ENCODE measurements around the gene SDC3.

SDC3 gene

DNA sequence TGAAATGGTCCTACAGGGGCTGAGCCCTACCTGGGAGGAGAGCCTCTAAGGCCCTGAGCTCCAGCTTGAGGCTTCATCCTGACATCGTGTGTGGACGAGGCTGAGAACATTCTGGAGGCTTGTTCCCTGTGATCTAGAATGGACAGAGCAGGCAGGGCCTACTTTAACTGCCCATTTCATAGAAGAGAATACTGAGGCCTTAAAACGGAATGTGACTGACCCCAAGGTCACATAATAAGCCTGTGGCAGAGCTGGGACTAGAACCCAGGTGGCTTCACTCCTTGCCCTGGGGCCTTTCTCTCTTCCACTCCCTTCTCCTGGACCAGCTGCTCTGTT, 6.0 kb upstream of the SDC3 start:
- no peak for TF ChIP-seq ZFX (IDR thresholded peaks at IDR 0.05; ENCODE audit: borderline replicate concordance)
- TF ChIP-seq, protein P1, sequence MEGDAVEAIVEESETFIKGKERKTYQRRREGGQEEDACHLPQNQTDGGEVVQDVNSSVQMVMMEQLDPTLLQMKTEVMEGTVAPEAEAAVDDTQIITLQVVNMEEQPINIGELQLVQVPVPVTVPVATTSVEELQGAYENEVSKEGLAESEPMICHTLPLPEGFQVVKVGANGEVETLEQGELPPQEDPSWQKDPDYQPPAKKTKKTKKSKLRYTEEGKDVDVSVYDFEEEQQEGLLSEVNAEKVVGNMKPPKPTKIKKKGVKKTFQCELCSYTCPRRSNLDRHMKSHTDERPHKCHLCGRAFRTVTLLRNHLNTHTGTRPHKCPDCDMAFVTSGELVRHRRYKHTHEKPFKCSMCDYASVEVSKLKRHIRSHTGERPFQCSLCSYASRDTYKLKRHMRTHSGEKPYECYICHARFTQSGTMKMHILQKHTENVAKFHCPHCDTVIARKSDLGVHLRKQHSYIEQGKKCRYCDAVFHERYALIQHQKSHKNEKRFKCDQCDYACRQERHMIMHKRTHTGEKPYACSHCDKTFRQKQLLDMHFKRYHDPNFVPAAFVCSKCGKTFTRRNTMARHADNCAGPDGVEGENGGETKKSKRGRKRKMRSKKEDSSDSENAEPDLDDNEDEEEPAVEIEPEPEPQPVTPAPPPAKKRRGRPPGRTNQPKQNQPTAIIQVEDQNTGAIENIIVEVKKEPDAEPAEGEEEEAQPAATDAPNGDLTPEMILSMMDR (IDR thresholded peaks at IDR 0.05): no peak
- no peak overlapping the region for H3K27ac ChIP-seq

DNA sequence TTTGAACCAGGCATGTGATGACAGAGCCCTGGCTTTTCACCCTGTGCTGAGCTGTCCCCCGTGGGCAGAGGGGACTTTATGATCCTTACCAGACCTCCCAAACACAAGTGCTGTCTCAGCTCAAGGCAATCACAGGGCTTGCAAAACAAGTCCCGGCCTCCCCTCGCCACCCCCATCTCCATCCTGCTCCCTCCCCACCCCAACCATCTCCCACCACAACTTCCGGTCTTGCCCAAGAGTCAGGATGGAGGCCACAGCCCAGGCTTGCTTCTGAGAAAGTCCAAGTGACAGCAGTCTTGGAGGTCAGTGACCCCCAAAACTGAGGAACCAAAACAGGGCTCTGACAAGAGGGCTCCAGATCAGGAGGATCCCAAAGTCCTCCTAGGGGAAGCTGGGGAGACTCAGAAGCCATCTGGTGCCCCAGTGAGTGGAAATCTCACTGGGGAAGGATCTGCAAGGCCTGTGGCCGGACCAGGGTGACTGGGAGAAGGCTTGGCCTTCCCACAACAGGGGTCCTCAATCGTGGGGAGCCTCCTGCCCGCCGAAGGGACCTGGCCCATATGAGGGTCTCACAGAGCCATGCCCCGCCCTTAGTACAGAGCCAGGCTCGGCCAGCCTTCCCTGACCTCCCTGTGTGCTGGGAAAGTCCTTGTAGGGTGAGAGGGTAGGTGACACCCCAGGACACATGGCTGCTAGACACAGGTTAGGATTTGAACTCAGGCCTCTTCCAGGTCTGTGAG, 4.5 kb upstream of the SDC3 start:
- no peak overlapping the region for H3K27ac ChIP-seq
- TF ChIP-seq, protein P1 (IDR thresholded peaks at IDR 0.05): no peak
- TF ChIP-seq ZFX (IDR thresholded peaks at IDR 0.05; ENCODE audit: borderline replicate concordance): no peak

DNA sequence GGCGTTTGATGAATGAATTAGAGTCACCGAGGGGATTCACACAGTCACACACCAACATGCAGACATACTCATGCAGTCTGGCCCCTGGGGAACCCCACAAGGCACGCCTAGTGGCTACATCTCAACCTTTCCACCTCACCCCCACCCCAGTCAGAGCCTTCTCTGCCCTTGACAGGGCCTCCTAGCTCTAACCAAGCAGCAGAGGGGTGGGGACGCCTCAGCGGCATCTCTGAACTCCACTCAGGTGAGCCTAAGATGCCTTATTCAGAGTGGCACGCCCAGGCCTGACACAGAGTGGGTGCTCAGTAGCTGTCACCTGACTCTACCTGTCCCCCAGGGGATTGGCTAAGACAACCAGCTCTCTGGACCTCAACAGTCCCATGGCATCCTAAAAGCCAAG, 3.7 kb upstream of the SDC3 start:
- H3K27ac ChIP-seq: no peak overlapping the region
- no peak for TF ChIP-seq ZFX (IDR thresholded peaks at IDR 0.05; ENCODE audit: borderline replicate concordance)
- TF ChIP-seq, protein P1 (IDR thresholded peaks at IDR 0.05): no peak

DNA sequence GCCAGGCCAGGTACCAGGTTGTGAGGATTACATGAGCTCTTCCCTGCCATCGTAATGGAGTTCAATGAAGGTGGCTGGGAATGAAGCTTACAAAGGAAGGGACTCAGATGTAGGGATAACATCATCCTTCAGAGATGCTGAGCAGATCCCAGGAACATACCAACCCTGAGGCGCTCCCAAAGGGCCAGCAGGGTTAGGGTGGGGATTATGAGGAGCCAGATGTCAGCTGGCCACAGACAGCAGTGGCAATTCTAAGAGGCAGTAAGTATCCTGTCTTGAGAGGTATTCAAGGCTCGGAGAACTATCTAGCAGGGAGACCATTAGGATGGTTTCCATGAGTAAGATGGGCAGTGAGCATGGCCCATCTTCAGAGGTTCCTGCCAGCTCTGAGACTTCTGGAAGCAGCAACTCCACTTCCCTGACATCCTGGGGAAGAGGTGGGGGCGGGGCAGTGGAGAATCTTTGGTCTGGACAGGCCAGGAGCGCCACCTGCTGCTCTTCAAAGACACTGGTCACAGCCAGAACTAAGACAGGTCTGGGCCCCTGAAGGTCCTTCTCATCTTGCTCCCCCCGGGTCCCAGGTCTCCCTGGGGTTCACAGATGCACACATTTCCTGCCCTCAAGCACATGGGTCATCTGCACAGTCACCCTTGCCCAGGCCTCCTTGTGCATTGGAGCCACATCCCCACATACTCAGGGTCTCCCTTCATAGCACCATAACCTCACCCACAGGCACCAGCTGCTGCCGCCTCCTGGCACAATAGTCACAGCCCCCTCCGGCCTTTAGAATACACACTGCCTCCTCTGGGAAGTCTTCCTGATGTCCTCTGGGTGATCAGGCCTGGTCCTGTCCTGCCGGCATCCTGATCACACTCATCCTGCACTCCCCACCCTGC, 2.7 kb upstream of the SDC3 start:
- no peak for TF ChIP-seq ZFX (IDR thresholded peaks at IDR 0.05; ENCODE audit: borderline replicate concordance)
- TF ChIP-seq, protein P1 (IDR thresholded peaks at IDR 0.05): peak; percentile 89
- no peak overlapping the region for H3K27ac ChIP-seq

DNA sequence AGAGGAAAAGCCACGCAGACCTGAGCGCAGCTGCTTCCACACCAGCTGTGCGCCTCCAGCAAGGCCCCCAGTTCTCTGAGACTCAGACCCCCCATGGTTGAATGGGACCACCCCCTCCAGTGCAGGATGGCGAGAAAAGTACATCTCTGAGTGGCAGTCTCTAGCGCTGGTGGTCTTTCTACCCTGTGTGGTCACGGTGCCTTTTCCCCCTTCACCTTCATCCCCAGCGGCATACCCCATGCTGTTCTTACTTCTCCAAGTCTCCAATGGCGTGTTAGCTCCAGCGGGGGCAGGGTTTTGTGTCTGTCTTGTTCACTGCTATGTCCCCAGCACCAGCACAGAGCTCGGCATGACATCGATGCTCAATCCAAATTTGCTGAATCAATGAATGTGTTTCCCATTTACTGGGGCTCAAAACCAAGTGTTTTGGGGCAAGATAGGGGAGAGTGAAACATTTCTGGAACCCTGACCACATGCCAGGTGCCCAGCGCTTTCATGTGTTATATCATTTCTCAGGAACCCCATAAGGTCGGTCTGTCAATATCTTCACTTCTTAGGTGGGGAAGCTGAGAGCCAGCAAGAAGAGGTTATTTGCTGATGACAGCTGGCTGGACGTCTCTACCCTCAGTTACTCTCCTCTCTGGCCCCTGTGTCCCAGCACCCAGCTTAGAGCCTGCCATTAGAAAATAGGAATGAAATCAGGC, 959 bp upstream of the SDC3 start:
- H3K27ac ChIP-seq: peak overlapping the region; percentile 43
- TF ChIP-seq ZFX (IDR thresholded peaks at IDR 0.05; ENCODE audit: borderline replicate concordance): no peak
- TF ChIP-seq, protein P1 (IDR thresholded peaks at IDR 0.05): no peak

DNA sequence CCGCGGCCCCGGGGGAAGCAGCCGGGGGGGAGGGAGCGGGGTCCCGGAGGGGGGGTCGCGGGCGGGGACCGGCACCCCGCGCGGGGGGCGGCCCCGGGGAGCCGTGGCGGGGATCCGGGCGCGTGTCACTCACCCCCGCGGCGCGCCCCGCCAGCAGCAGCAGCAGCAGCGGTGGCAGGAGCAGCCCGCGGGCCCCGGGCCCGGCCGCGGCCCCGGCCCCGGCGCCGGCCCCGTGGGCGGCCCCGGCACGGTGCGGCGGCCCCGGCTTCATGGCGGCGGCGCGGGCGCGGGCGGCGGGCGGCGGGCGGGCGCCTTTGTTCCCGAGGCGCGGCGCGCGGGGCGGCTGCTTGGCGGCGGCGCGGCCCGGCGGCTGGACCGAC, 252 bp downstream of the SDC3 start:
- no peak overlapping the region for H3K27ac ChIP-seq
- TF ChIP-seq, protein P1 (IDR thresholded peaks at IDR 0.05): no peak
- TF ChIP-seq ZFX (IDR thresholded peaks at IDR 0.05; ENCODE audit: borderline replicate concordance): no peak
